C1 segment of cervical spinal cord (tissue), 14 donors: Measurements from ENCODE around the gene SLC23A3.

Experiments
- DNase-seq, 14 donors: peaks; one replicate each; lab custom pipeline; 2025; lab: John Stamatoyannopoulos, UW

The SLC23A3 gene

GRCh38 chr2:219155054-219155644 lies 14.7 kb downstream of the SLC23A3 start:
- peak in 2 of 14 donors; percentile 23 to 28 for DNase-seq

DNA sequence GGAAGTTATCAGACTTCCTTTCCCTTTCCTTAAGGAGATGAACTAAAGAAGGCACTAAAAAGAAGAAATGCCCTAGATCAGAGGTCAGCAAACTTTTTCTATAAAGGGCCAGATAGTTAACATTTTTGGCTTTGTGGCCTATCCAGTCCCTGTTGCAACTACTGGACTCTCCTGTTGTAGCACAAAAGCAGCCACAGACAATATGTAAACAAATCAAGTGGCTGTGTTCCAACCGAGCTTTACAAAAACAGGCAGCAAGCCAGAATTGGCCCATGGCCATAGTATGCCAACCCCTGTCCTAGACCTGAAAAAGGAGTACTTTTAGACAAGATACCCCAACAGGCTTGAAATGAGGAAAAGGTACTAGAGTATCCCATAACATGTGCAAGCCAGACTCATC lies 20.2 kb downstream of the SLC23A3 start:
- DNase-seq: no peak

- no peak for DNase-seq
These were observed 27.5 kb downstream of the SLC23A3 start for GRCh38 chr2:219142329-219142728.

DNA sequence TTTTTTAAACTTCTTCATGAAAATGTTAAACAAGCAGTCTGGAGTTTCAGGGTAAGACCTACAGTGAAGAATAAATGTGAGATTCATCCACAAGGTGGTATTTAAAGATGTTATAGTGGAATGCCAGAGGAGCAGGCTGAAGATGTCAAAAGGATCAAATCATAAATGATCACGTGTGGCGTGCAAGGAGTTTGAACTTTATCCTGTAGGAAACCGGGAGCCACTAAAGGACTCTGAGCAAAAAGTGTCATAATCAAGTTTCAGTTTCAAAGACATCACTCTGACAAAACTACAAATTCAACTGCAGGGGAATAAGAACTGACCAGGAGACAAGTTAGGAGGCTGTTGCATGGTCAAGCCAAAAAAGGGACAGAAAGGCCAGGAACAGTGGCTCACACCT lies 29.1 kb downstream of the SLC23A3 start:
- DNase-seq: no peak

DNA sequence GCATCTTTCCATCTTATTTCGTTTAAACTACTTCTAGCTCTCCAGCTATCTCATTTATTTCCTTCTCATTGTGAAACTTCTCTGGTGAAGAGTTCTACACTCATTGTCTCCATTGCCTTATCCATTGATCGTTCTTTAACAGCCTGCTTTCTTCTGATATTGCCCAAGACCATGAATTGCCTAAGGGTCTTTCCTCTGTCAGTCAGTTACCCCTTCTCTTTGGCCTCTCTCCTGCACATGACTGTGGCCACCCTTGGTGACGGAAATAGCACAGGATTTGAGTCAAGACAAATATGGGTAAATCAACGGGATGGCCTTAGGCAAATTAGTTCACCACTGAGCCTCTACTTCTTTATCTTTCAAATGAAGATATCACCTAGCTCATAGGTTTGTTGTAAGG lies 35.9 kb downstream of the SLC23A3 start:
- DNase-seq: no peak

DNA sequence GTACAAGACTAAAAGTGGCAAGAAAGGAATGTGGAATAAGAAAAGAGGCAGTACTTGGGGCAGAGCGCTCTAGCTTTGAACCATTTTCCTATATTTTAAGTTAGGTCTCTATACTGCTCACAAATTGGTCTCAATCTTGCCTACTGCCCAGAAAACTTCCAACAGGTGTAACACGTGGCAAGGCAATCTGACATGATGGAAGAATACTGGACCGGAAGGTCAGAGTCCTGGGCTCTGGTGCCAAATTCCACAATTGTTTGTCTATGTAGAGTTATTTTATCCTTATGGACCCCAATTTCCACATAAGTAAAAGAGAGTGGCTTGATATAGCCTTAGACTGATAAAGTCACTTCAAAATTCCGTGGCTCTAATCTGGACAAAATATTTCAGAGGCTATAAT lies 38.1 kb downstream of the SLC23A3 start:
- DNase-seq: no peak

- DNase-seq: no peak
These were observed 38.5 kb downstream of the SLC23A3 start for GRCh38 chr2:219131327-219131726.

- no peak for DNase-seq
These were observed 40.2 kb downstream of the SLC23A3 start for GRCh38 chr2:219129589-219129988.

DNA sequence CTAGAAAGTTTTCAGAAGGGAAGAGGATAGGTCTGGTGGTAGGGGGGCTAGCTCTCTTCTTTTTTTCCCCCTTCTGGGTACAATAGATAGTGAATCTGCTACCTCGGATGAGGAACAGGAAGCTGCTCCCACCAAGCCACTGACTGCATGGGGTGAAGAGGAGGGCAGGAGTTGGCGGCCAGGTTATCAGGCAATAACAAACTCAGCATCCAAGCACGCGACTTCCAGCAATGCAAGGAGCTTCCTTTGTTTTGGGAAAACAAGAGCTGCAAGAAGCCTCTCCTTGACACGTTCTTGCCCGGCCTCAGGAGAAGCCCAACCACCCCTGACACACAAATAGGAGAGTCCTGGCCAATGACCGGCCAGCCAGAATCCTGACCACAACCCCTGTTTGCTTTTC lies 41.4 kb downstream of the SLC23A3 start:
- DNase-seq: no peak

- no peak for DNase-seq
These were observed 42.7 kb downstream of the SLC23A3 start for GRCh38 chr2:219127037-219127635.

- DNase-seq: no peak
These were observed 43.3 kb downstream of the SLC23A3 start for GRCh38 chr2:219126555-219126954.

DNA sequence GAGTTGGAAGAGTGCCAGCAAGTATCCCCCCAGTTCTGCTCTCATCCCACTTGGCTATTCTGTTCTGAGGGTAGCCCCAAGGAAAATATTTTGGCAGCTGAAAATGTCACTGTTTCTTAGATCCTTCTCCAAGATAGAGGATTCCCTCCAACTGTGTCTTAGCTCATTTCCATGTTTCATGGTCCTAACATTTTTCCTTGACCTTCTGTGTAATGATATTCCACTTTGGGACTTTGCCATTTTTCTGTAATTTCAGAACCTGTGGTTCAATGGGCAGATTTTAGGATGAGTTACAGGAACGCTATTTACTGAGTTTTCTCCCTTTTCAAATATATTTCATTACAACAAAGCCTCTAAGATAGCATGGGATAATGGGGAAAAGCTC lies 44.0 kb downstream of the SLC23A3 start:
- DNase-seq: no peak

DNA sequence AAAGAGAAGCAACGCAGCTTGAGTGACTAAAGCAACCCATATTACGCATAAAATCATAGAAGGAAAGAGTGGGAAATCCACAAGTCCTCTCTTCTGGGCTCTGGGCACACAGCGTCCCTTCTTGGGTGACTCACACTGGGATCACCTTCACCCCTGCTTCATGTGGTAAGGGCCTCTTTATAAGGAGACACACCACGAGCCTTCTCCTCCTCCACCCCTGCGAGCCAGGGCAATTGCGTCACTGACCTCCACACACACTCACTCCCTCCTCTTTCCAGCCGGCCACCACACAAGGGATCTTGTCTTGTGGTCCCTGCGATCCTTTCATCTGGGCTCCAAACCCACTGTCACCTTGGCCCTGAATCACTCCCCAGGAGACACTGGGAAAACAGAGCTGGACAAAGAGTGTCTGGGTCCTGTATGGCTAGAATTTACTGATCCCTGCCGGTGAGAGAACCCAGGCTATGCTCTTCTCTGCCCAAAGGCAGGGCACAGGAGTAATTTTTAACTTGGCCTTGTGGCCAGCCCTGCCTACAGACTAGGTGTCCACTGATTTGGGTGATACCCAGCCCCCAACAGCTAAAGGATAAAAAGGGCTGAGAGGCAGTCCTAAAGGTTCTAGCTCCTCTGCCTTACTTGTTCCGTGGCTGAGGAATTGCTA lies 44.5 kb downstream of the SLC23A3 start:
- peak in 1 of 14 donors; percentile 16 for DNase-seq

GRCh38 chr2:219124381-219125110 lies 45.3 kb downstream of the SLC23A3 start:
- no peak for DNase-seq

DNA sequence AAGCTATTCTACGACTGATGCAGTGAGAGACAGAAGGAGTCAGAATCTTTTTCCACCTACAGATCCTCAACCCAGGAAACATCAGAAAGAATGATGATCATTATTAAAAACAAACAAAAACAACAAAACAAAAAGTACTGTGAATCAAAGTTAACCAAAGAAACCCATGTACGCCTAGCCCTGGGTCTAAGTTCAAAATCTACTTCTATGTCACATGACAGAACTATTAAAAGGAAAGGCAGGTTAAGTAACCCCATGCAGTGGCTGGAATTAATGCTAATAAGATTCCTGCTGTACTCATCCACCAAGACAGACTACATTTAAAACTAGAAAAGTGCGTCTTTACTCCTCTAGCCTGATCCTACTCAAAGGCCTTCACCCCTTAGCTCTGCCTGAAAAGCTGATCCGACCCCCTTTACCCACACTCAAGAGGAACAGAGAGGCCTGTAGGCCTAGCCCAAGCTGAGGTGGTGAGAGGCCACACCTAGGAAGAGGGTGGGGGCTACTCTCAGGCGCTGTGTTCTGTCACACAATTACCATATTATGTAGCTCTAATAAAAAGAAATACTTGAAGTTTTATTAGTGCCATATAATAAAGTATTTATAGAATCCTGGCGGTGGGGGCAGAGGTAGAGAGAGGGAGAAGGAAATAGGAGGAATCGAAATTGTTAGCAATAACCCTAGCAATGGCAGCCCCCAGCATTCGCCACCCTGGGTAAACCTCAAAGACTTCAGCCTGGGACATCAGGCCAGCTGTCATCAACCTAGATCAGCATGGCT lies 46.3 kb downstream of the SLC23A3 start:
- no peak for DNase-seq

DNA sequence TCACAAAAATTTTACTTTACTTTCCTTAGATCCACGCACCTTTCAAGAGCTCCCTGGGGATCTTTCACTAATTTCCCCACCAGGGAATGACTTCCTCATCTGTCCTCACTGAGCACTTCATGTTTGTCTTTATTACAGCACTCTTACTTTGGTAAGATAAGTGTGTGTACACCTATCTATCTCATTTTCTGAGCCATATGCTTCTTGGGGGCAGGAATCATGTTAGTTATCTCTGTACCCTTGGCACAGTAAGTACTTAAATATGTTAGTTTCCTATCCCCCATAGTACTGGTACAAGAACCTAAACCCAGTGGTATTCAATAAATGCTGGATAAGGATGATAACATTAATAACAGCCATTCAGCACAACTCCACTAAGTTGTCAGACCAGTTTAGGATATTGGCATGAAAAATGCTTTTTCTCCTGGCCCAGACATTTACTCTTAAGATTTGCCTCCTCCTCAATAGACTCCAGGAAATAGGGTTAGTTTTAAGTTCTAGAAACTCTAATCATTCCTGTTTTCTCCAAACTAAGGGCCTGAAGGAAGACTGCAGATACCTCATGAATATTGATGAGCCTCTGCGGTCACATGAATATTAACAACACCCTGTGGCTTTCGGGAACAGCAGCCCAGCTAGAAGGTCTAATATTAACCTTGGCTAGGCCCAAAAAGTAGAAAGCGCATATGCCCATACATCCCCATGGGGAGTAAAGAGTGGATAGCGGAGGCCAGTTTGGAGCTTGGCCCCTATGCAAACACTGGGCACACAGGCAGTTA lies 47.4 kb downstream of the SLC23A3 start:
- no peak for DNase-seq

- DNase-seq: no peak
These were observed 49.7 kb downstream of the SLC23A3 start for GRCh38 chr2:219120082-219120481.

DNA sequence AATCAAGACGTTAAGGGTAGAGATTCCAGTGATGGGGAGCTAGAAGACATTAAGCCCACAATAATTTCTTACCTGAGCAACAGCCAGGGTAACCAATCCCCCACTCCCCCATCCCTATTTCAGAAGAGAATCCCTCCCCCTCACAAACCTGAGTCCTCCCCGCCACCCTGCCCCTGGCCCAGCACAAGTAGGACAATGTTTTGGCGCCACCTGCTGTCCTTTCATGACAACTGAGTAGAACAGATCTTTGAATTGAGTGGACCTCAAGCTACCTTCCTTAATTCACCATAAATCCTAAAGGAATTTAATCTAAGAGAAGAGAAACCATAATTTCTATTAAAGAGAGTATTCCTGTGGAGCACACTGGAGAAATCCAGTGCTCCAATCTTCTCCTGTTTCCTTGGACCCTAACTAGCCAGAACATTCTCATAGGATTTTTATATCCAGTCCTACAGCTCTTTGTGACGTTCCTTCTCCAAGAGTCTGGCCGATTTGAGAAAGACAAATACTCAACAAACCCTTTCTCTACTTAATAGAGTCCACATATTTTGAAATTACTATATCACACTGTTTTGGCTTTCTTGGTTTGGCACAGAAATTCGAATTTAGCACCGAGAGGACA lies 50.3 kb downstream of the SLC23A3 start:
- peak in 9 of 14 donors; percentile 1 to 43 (median 27) for DNase-seq

GRCh38 chr2:219118504-219118903 lies 51.3 kb downstream of the SLC23A3 start:
- no peak for DNase-seq
